ENCODE data around the gene BRPF1. TPM values are rescaled to one million over a fixed set of nuclear protein-coding genes. Genes with fewer than 3 reads are reported as not detected.

BRPF1 gene
- total RNA-seq, 1 experiment from 2014 or later, result 7.8 TPM

DNA sequence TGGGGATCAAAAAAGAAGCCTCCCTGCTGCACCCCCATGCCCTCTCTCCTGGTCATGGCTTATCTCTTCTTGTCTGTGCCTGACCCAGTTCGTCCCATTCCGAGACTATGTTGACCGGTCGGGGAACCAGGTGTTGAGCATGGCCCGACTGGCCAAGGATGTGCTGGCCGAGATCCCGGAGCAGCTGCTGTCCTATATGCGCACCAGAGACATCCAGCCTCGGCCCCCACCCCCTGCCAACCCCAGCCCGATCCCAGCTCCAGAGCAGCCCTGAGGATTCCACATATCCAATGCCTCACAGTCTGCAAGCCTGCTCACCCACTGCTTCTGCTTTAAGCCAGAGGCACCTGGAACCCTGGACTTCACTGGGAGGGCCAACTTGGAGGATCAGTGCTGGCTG, 2.1 kb upstream of the BRPF1 start:
- DNase-seq (ENCODE audit: extremely low read depth, low read depth), result no peak

DNA sequence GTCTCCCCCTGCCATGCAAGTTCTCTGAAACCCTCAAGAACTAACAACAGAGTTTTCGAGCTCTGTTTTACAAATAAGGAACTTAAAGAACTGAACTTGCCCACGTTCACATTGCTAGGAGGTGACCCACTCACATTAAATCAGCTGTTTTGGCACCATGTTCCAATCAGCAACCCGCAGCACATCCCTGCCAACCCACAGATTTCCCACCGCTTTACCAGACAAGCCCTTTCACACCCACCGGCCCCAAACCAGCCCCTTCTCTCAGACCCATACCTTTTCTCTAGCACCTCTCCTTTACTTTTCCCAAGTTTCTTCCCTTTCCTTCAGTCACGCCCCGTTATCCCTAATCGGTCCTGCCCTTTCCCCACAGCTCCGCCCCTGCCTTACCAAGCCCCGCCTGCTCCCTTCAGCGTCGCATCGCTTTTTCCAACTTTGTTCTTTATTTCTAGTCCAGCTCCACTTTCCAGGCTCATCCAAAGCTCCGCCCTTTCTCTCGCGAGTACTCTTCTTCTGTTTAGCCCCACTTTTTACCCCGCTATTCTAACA, 804 bp upstream of the BRPF1 start:
- no peak for DNase-seq (ENCODE audit: extremely low read depth, low read depth)

DNA sequence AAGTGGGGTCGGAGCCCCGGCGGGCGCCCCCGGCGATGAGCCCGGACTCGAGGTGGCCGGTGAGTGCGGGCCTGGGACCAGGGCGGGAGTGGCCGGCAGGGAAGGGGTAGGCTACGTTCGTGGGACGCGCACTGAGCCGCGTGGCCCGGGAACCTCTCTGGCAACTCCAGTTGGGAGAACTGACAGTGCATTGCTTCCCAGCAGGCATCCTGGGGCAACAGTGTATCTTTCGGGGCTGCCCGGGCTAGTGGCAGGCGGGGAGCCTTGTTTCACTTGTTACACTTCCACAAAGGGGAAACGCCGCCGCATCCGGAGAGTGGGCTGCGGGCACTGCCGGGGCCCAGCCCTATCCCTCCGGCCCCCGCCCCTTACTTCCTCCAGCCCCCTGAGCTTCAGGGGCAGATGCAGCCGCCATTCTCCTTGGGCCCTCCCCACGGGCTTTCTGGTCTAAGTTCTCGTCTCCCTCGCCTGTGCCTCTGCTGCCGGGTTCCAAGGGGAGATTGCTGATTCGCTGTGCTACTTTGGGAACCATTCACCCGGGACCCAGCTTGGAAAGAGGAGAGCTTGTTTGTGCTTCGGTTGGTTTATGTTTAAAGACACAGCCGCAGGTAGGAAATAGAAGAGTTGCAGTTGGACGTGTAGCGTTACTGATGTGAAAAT, 675 bp downstream of the BRPF1 start:
- DNase-seq (ENCODE audit: extremely low read depth, low read depth), result no peak

DNA sequence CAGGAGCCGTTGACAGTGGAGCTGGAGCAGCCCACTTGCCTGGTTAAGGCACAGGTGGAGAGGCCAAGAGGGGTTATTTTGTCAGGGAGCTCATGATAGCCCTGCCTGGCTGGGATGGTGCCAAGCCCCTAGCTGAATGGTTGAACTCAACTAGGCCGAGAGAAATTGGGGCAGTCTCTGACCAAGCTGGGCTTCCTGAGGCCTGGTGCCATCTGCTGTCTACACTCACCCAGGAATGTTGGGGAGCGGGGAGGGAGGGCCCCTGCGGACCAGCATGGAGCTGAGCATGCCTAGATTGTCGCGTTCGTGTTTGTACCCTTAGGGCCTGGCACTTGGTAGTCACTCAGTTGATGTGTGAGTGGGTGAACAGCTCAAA, 1.2 kb downstream of the BRPF1 start:
- DNase-seq (ENCODE audit: extremely low read depth, low read depth), result no peak

DNA sequence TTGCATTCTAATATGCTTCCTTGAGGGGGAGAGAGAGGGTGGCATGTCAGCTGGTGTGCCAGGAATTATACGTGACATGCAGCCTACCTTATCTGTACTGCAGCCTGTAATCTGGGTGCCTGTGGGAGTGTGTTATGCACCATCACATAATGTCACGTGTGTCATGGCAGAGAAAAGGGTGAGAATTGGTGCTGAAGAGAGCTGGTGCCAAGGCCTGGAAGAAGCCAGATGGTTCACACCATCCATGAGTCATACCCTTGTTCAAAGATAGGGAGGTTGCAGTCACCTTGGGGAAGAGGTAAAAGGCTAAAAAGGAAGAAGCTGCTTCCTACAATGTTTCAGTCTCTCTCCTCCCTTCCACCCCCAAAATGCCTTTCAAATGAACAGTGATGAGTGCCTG, 5.3 kb downstream of the BRPF1 start:
- DNase-seq (ENCODE audit: extremely low read depth, low read depth), result no peak

DNA sequence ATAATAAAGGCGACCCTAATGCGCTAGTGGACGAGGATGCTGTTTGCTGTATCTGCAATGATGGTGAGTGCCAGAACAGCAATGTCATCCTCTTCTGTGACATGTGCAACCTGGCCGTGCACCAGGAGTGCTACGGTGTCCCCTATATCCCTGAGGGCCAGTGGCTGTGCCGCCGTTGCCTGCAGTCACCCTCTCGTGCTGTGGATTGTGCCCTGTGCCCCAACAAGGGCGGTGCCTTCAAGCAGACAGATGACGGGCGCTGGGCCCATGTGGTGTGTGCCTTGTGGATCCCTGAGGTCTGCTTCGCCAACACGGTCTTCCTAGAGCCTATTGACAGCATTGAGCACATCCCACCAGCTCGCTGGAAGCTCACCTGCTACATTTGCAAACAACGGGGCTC, 7.6 kb downstream of the BRPF1 start:
- no peak for DNase-seq (ENCODE audit: extremely low read depth, low read depth)

DNA sequence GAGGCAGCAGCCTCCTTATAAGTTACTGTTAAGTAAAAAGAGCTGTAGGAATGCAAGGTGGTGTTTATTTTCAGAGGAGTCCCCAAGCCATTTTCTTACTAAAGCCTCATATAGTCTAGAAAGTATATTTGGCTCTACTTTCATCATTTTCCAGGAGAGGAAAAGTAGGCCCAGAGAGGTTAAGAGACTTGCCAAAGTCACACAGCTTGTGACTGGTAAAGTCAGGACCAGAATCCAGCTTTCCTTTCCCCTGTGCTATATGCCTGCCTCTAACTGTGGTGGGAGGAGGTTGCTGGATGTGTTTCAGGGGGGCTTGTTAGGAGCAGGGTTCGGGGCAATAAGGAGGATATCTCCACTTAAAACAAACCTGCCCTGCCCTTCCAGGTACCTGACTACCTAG, 11.0 kb downstream of the BRPF1 start:
- DNase-seq (ENCODE audit: extremely low read depth, low read depth), result no peak

DNA sequence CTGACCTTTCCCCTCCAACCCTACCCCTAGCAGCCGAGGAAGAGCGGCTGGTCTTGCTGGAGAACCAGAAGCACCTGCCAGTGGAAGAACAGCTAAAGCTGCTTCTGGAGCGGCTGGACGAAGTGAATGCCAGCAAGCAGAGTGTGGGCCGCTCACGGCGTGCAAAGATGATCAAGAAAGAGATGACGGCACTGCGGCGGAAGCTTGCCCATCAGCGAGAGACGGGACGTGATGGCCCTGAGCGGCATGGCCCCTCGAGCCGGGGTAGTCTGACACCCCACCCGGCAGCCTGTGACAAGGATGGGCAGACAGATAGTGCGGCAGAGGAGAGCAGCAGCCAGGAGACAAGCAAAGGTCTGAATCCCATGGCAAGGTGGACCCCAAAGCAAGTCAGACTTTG, 12.0 kb downstream of the BRPF1 start:
- DNase-seq (ENCODE audit: extremely low read depth, low read depth), result no peak

DNA sequence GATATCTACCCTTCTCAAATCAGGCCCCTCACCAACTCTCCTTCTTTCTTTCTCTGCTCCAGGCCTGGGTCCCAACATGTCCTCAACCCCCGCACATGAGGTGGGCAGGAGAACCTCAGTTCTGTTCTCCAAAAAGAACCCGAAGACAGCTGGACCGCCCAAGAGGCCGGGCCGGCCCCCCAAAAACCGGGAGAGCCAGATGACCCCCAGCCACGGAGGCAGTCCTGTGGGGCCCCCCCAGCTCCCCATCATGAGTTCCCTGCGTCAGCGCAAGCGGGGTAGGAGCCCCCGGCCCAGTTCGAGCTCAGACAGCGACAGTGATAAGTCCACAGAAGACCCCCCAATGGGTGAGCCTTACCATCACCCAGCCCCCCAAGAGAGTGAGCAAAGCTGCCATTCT, 12.6 kb downstream of the BRPF1 start:
- no peak for DNase-seq (ENCODE audit: extremely low read depth, low read depth)

DNA sequence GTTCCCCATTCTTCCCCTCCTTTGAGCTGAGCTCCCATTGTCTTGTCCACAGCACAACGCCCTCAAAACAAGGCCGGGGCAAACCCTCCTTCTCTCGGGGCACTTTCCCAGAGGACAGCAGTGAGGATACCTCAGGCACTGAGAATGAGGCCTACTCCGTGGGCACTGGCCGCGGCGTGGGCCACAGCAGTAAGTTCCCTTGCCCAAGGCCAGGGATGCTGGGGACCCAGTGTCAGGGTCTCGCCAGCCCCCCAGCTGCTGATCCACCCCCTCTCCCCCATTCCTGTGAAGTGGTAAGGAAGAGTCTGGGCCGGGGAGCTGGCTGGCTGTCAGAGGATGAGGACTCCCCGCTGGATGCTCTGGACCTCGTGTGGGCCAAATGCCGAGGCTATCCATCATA, 14.0 kb downstream of the BRPF1 start:
- no peak for DNase-seq (ENCODE audit: extremely low read depth, low read depth)

DNA sequence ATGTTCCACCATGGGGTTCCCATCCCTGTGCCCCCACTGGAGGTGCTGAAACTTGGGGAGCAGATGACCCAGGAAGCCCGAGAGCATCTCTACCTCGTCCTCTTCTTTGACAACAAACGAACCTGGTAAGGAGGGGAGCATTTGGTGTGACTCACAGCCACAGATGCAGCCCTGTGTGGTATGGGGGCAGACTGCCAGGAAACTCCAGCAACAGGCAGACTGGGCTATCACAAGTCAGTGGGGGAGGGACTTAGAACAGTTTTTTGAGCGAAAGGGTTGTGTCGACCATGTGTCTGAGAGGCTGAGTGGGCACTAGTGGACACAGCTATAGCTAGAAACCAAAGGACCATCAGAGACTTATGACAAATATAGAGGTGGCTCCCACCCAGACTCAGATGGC, 14.8 kb downstream of the BRPF1 start:
- no peak for DNase-seq (ENCODE audit: extremely low read depth, low read depth)

DNA sequence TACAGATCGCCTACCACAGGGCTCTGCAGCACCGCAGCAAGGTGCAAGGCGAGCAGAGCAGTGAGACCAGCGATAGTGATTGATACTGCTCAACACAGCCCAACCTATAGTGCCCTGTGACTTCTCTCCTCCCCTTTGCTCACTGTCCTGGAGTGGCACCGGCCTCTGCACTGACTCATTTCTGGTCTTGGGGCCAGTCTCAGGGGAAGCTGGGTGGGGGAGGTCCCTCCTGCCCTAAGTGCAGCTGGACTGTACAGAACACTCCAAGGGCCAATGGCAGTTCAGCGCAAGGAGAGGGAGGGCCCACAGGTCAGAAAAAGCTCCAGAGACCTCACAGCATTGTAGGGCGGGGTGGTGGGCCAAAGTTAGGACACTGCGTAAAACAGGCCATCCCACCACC, 15.7 kb downstream of the BRPF1 start:
- no peak for DNase-seq (ENCODE audit: extremely low read depth, low read depth)

DNA sequence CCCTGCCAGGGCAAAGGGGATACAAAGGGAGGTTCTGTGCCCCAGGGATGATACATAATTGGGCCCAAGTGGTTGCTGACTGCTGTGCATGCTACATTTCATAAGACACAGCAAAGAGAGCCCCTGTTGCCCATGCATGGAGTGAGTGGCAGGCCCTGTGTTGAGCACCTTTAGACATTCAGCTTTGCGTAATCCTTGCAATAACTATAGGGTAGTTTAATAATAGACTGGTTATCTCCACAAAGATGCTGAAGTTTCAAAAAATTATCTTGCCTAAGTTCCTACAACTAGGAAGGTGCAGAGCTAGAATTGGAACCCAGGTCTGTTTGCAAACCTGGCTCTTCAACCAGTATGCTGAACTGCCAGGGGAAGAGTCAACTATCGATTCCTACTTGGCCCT, 16.5 kb downstream of the BRPF1 start:
- no peak for DNase-seq (ENCODE audit: extremely low read depth, low read depth)

DNA sequence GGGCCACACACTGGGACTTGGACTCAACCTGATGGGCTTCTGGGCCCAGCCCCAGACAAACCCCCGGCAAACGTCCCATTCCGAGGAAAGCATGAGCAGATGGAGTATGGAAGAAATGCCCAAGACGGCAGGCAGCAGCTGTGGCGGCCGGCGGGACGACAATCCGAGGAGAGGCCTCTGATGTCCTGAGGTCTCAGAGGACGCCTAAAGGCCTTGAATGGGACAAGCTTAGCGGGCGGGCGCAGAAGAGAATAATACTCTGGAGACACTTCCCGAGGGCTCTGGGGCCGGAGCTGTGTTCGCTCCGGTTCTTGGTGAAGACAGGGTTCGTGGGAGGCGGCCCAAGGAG, 17.7 kb downstream of the BRPF1 start:
- DNase-seq (ENCODE audit: extremely low read depth, low read depth), result no peak

DNA sequence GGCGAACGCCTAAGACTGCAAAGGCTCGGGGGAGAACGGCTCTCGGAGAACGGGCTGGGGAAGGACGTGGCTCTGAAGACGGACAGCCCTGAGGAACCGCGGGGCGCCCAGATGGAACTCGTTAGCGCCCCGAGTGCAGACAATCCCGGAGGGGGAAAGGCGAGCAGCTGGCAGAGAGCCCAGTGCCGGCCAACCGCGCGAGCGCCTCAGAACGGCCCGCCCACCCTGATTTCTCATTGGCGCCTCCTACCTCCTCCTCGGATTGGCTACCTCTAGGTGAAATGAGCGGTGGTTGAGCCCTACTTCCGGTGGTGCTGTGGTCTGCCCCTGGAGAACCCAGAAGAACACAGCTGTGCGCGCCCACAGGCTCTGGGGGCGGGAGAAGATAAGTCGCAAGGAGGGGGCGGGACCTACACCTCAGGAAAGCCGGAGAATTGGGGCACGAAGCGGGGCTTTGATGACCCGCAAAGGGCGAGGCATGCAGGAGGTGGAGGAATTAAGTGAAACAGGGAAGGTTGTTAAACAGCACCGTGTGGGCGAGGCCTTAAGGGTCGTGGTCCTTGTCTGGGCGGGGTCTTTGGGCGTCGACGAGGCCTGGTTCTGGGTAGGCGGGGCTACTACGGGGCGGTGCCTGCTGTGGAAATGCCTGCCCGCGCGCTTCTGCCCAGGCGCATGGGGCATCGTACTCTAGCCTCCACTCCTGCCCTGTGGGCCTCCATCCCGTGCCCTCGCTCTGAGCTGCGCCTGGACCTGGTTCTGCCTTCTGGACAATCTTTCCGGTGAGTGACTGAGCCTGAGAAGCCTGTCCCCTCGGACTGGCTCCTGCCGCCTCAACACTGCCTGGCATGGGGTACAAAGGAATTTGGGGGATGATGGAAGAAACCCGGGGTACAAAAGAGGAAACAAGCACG, 18.4 kb downstream of the BRPF1 start, which contains the start of gene OGG1:
OGG1 (plus strand) TSS at position 308 of the 911 bp plus-strand sequence; CDS start at position 643, 335 bp downstream.
- DNase-seq (ENCODE audit: extremely low read depth, low read depth), result peak; percentile 92

DNA sequence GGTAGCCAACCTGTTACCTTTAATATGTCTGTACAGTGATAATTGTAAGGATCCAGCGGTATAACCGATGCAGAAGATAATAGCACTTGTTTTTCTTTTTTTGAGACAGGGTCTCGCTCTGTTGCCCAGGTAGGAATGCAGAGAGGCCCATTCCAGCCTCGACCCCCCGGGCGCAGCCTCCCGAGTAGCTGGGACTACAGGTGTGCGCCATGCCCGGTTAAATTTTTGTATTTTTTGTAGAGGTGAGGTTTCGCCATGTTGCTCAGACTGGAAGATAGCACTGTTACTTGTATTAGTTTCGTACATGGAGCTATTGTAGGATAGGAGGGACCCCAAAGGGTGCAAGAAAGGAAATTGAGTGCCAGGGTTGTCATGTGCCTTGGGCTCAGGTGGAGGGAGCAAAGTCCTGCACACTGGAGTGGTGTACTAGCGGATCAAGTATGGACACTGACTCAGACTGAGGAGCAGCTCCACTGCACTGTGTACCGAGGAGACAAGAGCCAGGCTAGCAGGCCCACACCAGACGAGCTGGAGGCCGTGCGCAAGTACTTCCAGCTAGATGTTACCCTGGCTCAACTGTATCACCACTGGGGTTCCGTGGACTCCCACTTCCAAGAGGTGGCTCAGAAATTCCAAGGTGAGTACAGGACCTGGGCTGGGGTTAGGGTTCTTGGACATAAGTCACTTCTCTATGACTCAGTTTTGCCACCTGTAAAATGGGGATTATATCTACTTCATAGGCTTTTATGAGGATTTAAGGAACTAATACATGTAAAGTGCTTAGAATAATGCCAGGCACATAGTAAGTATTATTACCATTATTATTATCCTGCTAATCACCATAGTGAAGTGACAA, 19.2 kb downstream of the BRPF1 start:
- no peak for DNase-seq (ENCODE audit: extremely low read depth, low read depth)

DNA sequence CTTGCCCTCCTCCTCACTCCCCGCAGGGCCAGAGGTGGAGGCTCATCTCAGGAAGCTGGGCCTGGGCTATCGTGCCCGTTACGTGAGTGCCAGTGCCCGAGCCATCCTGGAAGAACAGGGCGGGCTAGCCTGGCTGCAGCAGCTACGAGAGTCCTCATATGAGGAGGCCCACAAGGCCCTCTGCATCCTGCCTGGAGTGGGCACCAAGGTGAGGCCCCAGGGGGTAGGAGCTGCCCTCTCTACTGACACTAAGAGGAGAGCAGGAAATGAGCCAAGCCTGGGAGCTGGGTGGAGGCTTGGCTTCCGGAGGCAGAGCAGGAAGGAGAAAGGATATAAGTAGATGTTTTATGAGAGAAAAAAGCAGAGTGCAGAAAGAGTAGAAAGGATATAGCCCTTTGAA, 23.1 kb downstream of the BRPF1 start:
- no peak for DNase-seq (ENCODE audit: extremely low read depth, low read depth)

DNA sequence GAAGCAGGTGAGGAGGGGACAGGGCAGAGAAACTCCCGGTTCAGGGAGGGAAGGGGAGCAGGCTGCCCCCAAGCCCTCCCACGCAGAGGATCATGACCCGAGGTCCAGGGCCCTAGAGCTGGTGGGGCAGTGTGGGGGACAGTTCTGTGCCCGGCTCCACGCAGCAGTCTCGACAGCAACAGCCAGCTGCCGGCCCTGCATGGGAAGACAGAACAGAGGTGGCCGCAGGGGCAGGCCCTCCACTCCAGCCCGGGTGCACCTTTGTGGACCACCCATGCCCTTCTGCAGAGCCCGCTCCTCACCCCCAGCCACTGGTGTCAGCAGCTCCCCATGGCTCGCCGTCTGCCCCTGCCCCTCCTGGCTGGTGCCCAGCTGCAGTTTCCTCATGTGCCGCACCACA, 25.9 kb downstream of the BRPF1 start:
- DNase-seq (ENCODE audit: extremely low read depth, low read depth), result no peak

DNA sequence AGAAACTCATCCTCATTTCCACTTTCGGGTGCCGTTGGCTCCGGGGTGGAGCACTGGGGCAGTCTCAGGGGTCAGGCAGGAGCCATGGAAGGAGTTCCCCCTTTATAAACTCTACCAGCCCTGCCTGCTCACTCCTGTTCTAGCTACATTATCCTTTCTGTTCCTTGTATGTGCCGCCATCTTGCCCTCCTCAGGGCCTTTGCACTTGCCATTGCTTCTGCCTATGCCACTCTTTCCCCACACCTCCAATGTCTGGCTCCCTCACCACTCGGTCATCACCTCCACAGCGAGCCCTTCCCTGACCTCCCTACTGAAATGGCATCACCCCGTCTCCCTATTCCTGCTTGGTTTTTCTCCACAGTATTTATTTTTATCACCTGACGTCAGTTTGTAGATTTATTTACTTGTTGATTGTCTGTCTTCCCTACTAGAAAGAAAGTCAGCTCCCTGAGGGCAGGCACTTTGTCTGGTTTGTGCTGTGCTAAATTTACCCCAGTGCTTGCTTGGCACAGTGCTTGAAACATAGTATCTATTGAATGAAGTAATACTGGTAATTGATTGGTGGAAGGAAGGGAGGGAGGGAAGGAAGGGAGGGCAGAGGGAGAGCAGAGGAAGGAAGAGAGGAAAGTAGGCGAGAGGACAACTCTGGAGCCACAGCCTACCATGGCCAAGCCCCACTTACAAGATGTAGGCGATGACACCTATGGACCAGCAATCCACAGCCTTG, 29.4 kb downstream of the BRPF1 start:
- DNase-seq (ENCODE audit: extremely low read depth, low read depth), result no peak

DNA sequence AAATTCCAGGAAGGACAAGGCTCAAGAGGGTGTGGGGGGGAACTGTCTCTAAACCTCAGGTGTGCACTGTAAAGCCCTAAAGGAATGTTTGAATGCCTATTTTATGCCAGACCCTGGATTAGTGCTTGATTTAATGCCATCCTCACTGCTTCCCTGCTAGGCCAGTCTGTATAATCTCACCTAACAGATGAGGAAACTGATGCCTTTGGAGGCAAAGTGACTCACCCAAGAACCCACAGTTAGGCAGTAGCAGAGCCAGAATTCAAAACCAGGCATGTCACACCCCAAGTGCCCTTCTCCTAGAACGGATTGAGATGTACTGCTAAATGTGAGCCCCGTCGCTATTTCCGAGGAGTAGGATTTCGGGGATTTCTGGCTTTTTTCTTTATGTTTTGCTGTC, 30.4 kb downstream of the BRPF1 start:
- no peak for DNase-seq (ENCODE audit: extremely low read depth, low read depth)
